H1 (cell line): ENCODE results near the gene TMED8. TPM values are rescaled to one million over a fixed set of nuclear protein-coding genes. Genes with fewer than 3 reads are reported as not detected.

Experiments
- CTCF ChIA-PET: fragments of 300-600 bp; sonication (Branson Sonifier 250); formaldehyde crosslinking; loops from one replicate; lab custom pipeline; 2021; ENCODE audit not compliant: partially characterized antibody; lab: Charles Lee
- POLR2A ChIA-PET: fragments of 300-600 bp; sonication (Branson Sonifier 250); formaldehyde crosslinking; loops from one replicate; lab custom pipeline; 2021; ENCODE audit warnings: inconsistent platforms; ENCODE audit not compliant: partially characterized antibody; lab: Charles Lee
- DNase-seq, 2 experiments: peaks; one replicate each; pipeline versions ENCODE4 v3.0.0 to v3.0.0-alpha.2; 2010 to 2022; ENCODE audit warnings: low spot score in 2 of 2, low read depth in 1 of 2, mixed read lengths in 1 of 2
- FAIRE-seq: peaks from 2 replicates; lab custom pipeline; 2011; peaks lifted over from hg19 to GRCh38; lab: Jason Lieb, UNC
- H2AFZ ChIP-seq: 2 replicates; pipeline ENCODE4 v1.8.1; 2012; ENCODE audit warnings: low read length, inconsistent platforms
- H2AK5ac ChIP-seq: 2 replicates; pipeline ENCODE4 v1.6.1; 2013; ENCODE audit warnings: low read depth, low read length
- H2BK120ac ChIP-seq: replicated peaks from 2 replicates; pipeline ENCODE3; 2013; ENCODE audit warnings: low read depth, low read length, inconsistent platforms
- H2BK12ac ChIP-seq: 2 replicates; pipeline ENCODE4 v1.6.1; 2013; ENCODE audit warnings: low read depth, low read length
- H2BK15ac ChIP-seq: 2 replicates; pipeline ENCODE4 v1.6.1; 2013; ENCODE audit warnings: low read length
- H2BK20ac ChIP-seq: 2 replicates; pipeline ENCODE4 v1.6.1; 2013; ENCODE audit warnings: low read length
- H2BK5ac ChIP-seq: 2 replicates; pipeline ENCODE4 v1.6.1; 2013; ENCODE audit warnings: low read depth, low read length
- H3K14ac ChIP-seq: 2 replicates; pipeline ENCODE4 v1.6.1; 2013; ENCODE audit warnings: inconsistent platforms; ENCODE audit not compliant: insufficient read length
- H3K18ac ChIP-seq: 2 replicates; pipeline ENCODE4 v1.6.1; 2013; ENCODE audit warnings: low read length; ENCODE audit errors: extremely low read depth
- H3K23ac ChIP-seq: 2 replicates; pipeline ENCODE4 v1.6.1; 2013; ENCODE audit warnings: inconsistent platforms; ENCODE audit not compliant: insufficient read length
- H3K23me2 ChIP-seq: 2 replicates; pipeline ENCODE4 v1.6.1; 2013; ENCODE audit warnings: low read depth, low read length
- H3K27ac ChIP-seq: 2 replicates; pipeline ENCODE4 v1.6.1; 2011; ENCODE audit warnings: low read depth, low read length, inconsistent platforms
- H3K27me3 ChIP-seq, 4 experiments: replicated peaks in 1 of 4; 1 replicate in 1 of 4; 2 replicates in 3 of 4; pipeline versions ENCODE4 v1.6.1 to v1.8.1; 2011 to 2013; ENCODE audit warnings: low read length in 3 of 4, mild to moderate bottlenecking in 3 of 4, inconsistent platforms in 2 of 4, mixed read lengths in 2 of 4, moderate library complexity in 1 of 4; ENCODE audit not compliant: control insufficient read depth in 3 of 4, insufficient read depth in 3 of 4; ENCODE audit errors: extremely low read depth in 1 of 4
- H3K36me3 ChIP-seq, 4 experiments: 2 replicates each; pipeline versions ENCODE4 v1.6.1 to v1.8.1; 2011 to 2013; ENCODE audit warnings: mild to moderate bottlenecking in 4 of 4, low read length in 3 of 4, moderate library complexity in 2 of 4, control low read depth in 1 of 4, inconsistent platforms in 1 of 4; ENCODE audit not compliant: insufficient read depth in 4 of 4, control insufficient read depth in 2 of 4
- H3K4ac ChIP-seq: replicated peaks from 2 replicates; pipeline ENCODE3; 2013; ENCODE audit warnings: low read length, low read depth, mixed read lengths, inconsistent platforms; ENCODE audit not compliant: insufficient read length
- H3K4me1 ChIP-seq, 4 experiments: replicated peaks in 1 of 4; 1 replicate in 1 of 4; 2 replicates in 3 of 4; pipeline versions ENCODE4 v1.6.1 to v1.8.1; 2011 to 2013; ENCODE audit warnings: low read length in 3 of 4, inconsistent platforms in 2 of 4, mixed read lengths in 1 of 4; ENCODE audit not compliant: insufficient read depth in 4 of 4, control insufficient read depth in 3 of 4
- H3K4me2 ChIP-seq, 2 experiments: 2 replicates each; pipeline versions ENCODE4 v1.6.1 to v1.8.1; 2011 to 2013; ENCODE audit warnings: low read depth in 2 of 2, low read length in 2 of 2, control low read depth in 1 of 2, inconsistent platforms in 1 of 2, mild to moderate bottlenecking in 1 of 2; ENCODE audit not compliant: insufficient read depth in 1 of 2
- H3K4me3 ChIP-seq, 4 experiments: fragments of 200-600, 300-600 bp in 1 of 4; sonication (generic), shearing (Covaris generic), sonication (Bioruptor Twin) in 1 of 4; 2 replicates each; pipeline versions ENCODE4 v1.5.1 to v1.8.1; 2011 to 2016; ENCODE audit warnings: low read length in 4 of 4, low read depth in 3 of 4, control low read depth in 2 of 4, inconsistent platforms in 2 of 4, mild to moderate bottlenecking in 2 of 4, mixed read lengths in 1 of 4, moderate library complexity in 1 of 4; ENCODE audit not compliant: insufficient read depth in 2 of 4; ENCODE audit errors: extremely low read depth in 1 of 4
- H3K56ac ChIP-seq: replicated peaks from 2 replicates; pipeline ENCODE3; 2013; ENCODE audit warnings: low read depth, mild to moderate bottlenecking, mixed read lengths, low read length, inconsistent platforms; ENCODE audit not compliant: insufficient read length
- H3K79me1 ChIP-seq: 2 replicates; pipeline ENCODE4 v1.6.1; 2013; ENCODE audit warnings: low read depth, low read length, control low read depth
- H3K79me2 ChIP-seq, 2 experiments: 2 replicates each; pipeline versions ENCODE4 v1.6.1 to v1.8.1; 2012 to 2013; ENCODE audit warnings: low read length in 2 of 2, mild to moderate bottlenecking in 2 of 2, inconsistent platforms in 1 of 2; ENCODE audit not compliant: insufficient read depth in 2 of 2, control insufficient read depth in 1 of 2
- H3K9ac ChIP-seq, 4 experiments: replicated peaks in 1 of 4; 1 replicate in 1 of 4; 2 replicates in 3 of 4; pipeline versions ENCODE4 v1.6.1 to v1.8.1; 2011 to 2013; ENCODE audit warnings: low read depth in 3 of 4, low read length in 3 of 4, control low read depth in 2 of 4, mild to moderate bottlenecking in 2 of 4, moderate library complexity in 2 of 4, inconsistent platforms in 1 of 4; ENCODE audit errors: extremely low read depth in 1 of 4
- H3K9me3 ChIP-seq, 2 experiments: 2 replicates each; pipeline versions ENCODE4 v1.6.1 to v1.8.1; 2012 to 2013; ENCODE audit warnings: mild to moderate bottlenecking in 2 of 2, moderate library complexity in 2 of 2, control low read depth in 1 of 2, inconsistent platforms in 1 of 2, low read depth in 1 of 2, low read length in 1 of 2, mixed read lengths in 1 of 2; ENCODE audit not compliant: insufficient read depth in 2 of 2
- H4K20me1 ChIP-seq, 2 experiments: replicated peaks in 1 of 2; 2 replicates each; pipeline versions ENCODE3 to v1.8.1; 2011 to 2013; ENCODE audit warnings: inconsistent platforms in 2 of 2, low read length in 2 of 2, mild to moderate bottlenecking in 1 of 2; ENCODE audit not compliant: insufficient read depth in 2 of 2, control insufficient read depth in 1 of 2
- H4K5ac ChIP-seq: 2 replicates; pipeline ENCODE4 v1.6.1; 2013; ENCODE audit warnings: low read length, low read depth, mixed read lengths, inconsistent platforms; ENCODE audit not compliant: insufficient read length
- H4K8ac ChIP-seq: 2 replicates; pipeline ENCODE4 v1.8.0; 2013; ENCODE audit warnings: mild to moderate bottlenecking, moderate library complexity, low read length, inconsistent platforms; ENCODE audit not compliant: insufficient read depth; ENCODE audit errors: extremely low read depth
- H4K91ac ChIP-seq: replicated peaks from 2 replicates; pipeline ENCODE3; 2013; ENCODE audit warnings: low read length, mixed read lengths, inconsistent platforms; ENCODE audit not compliant: insufficient read length
- ASH2L ChIP-seq: fragments of 200-600, 300-600 bp; sonication (generic); IDR thresholded peaks from one replicate; pipeline ENCODE4 v1.7.1; 2017; ENCODE audit warnings: low read length
- BRCA1 ChIP-seq: IDR thresholded peaks from 2 replicates; pipeline ENCODE4 v1.6.1; 2012; ENCODE audit warnings: low read depth, low read length, improper control_type of control experiment
- CHD2 ChIP-seq: IDR thresholded peaks from 2 replicates; pipeline ENCODE4 v1.6.1; 2012; ENCODE audit warnings: low read length, improper control_type of control experiment
- EZH2 ChIP-seq: fragments of 200-600 bp; sonication (generic); IDR thresholded peaks from 2 replicates; pipeline ENCODE4 v1.7.1; 2012; ENCODE audit warnings: low read depth, mild to moderate bottlenecking, moderate library complexity, low read length, inconsistent platforms; ENCODE audit not compliant: severe bottlenecking
- JUND ChIP-seq: IDR thresholded peaks from 2 replicates; pipeline ENCODE4 v1.6.1; 2011; ENCODE audit warnings: mild to moderate bottlenecking, improper control_type of control experiment, low read length
- POU5F1 ChIP-seq: IDR thresholded peaks from 2 replicates; pipeline ENCODE4 v1.6.1; 2011; ENCODE audit warnings: low read depth, mild to moderate bottlenecking, low read length, moderate library complexity
- RAD21 ChIP-seq, 2 experiments: IDR thresholded peaks in 1 of 2; conservative IDR thresholded peaks in 1 of 2; 2 replicates each; pipeline ENCODE4 v1.6.1; 2011; ENCODE audit warnings: low read depth in 2 of 2, low read length in 2 of 2, improper control_type of control experiment in 1 of 2, inconsistent platforms in 1 of 2, mild to moderate bottlenecking in 1 of 2, moderate library complexity in 1 of 2
- RBBP5 ChIP-seq: IDR thresholded peaks from 2 replicates; pipeline ENCODE4 v1.7.1; 2012; ENCODE audit warnings: low read depth, mild to moderate bottlenecking, inconsistent platforms, low read length, moderate library complexity, borderline replicate concordance
- RNF2 ChIP-seq: fragments of 200-900, 300-1000 bp; sonication (generic); IDR thresholded peaks from 2 replicates; pipeline ENCODE4 v1.7.1; 2016; ENCODE audit warnings: borderline replicate concordance, low read depth, mild to moderate bottlenecking, antibody characterized with exemption, low read length; ENCODE audit not compliant: poor library complexity, severe bottlenecking; ENCODE audit errors: missing control alignments
- SIX5 ChIP-seq: IDR thresholded peaks from 2 replicates; pipeline ENCODE4 v1.6.1; 2011; ENCODE audit warnings: mild to moderate bottlenecking, low read depth, low read length
- TAF1 ChIP-seq: IDR thresholded peaks from 2 replicates; pipeline ENCODE4 v1.6.1; 2011; ENCODE audit warnings: mild to moderate bottlenecking, low read depth, low read length
- TCF12 ChIP-seq: IDR thresholded peaks from 2 replicates; pipeline ENCODE4 v1.6.1; 2011; ENCODE audit warnings: low read depth, mild to moderate bottlenecking, low read length
- USF2 ChIP-seq: IDR thresholded peaks from 2 replicates; pipeline ENCODE4 v1.6.1; 2011; ENCODE audit warnings: low read length, improper control_type of control experiment
- WGBS, 2 experiments: shearing (Covaris generic) in 1 of 2; methylation state at CpG; one replicate each; pipeline versions ENCODE4 v1.1.6 to v1.1.7; 2013 to 2015; ENCODE audit warnings: low lambda C conversion rate in 2 of 2, mixed read lengths in 2 of 2, inconsistent platforms in 1 of 2, low coverage in 1 of 2, missing lambda C conversion rate in 1 of 2; ENCODE audit not compliant: insufficient replicate concordance in 2 of 2, insufficient coverage in 1 of 2, insufficient read length in 1 of 2; ENCODE audit errors: extremely low coverage in 1 of 2, missing lambda C conversion rate in 1 of 2; 5-methylcytosine and 5-hydroxymethylcytosine counted together
- polyA plus RNA-seq, 7 experiments: library from polyadenylated mRNA; depleted of rRNA in 3 of 7; stranded (reverse) in 5 of 7; unstranded in 2 of 7; fragments of >200 nt in 5 of 7; fragments of 200-250 nt in 2 of 7; gene quantifications; 1 replicate in 5 of 7; 2 replicates in 1 of 7; 4 replicates in 1 of 7; pipeline versions ENCODE4 v1.2.1 to v1.2.3, GENCODE V29; 2011 to 2013; ENCODE audit warnings: missing spikeins in 2 of 7, mixed read lengths in 2 of 7
- total RNA-seq: library from RNA; stranded (reverse); fragmentation: NEBNext Ultra II Directional; extraction: Animal tissue kit (Norgen Biotek cat#: 25700); gene quantifications from 2 replicates; pipeline ENCODE4 v1.2.1, GENCODE V29; 2021

The TMED8 gene
- total and polyA plus RNA-seq, 2 of the 8 experiments (the other 6 are each of a cell fraction or from before 2014, with no cell fraction given): 5.5 to 13.4 TPM

- Histone ChIP-seq H3K4me1 (peaks cover 0 to 2% (median 0%) of the 10 kb centered on the region in 4 experiments; a peak in 3 of 7 replicates), H2BK5ac (no peak overlapping the region), H2BK15ac (no peak overlapping the region), H2BK20ac (no peak overlapping the region), H2AFZ (no peak overlapping the region), H4K5ac (no peak overlapping the region), H3K14ac (no peak overlapping the region), H3K56ac (no peak overlapping the region), H2AK5ac (no peak overlapping the region), H3K9me3 (no peaks in the 10 kb centered on the region), H3K9ac (no peak overlapping the region), H3K23me2 (no peaks in the 10 kb centered on the region), H3K23ac (no peak overlapping the region), H3K79me2 (no peaks in the 10 kb centered on the region), H3K27ac (no peak overlapping the region), H2BK120ac (no peak overlapping the region), H3K4ac (no peak overlapping the region), H4K8ac (no peak overlapping the region), H4K20me1 (no peaks in the 10 kb centered on the region), H3K4me2 (no peak overlapping the region), H3K36me3 (no peaks in the 10 kb centered on the region), H3K79me1 (no peaks in the 10 kb centered on the region), H2BK12ac (no peak overlapping the region), H3K4me3 (no peak overlapping the region), H3K18ac (no peak overlapping the region), H3K27me3 (no peaks in the 10 kb centered on the region), H4K91ac (no peak overlapping the region)
- POLR2A ChIA-PET: interaction anchor here (0.8 to 2.9 kb wide), 2 partner anchors 9 to 11 kb away, joined by 3 to 14 read pairs; partner anchors contain the start of genes GSTZ1 and POMT2
- CTCF ChIA-PET: interaction anchor here (0.6 to 2.3 kb wide), 9 partner anchors 9 to 178 kb away, joined by 3 to 12 read pairs (median 4); partner anchors contain the start of genes GSTZ1 and POMT2
- DNase-seq (no peak), FAIRE-seq (no peak)
- WGBS, 2 experiments: 90% methylated on average over 7 of the region's 7 CpGs; no CpG with 5 or more reads in 1 of the 2 experiments
- TF ChIP-seq POU5F1: no peak
- TF ChIP-seq RAD21 (IDR thresholded peaks at IDR 0.05 in 1 of 2, conservative IDR thresholded peaks at IDR 0.05 in 1 of 2; ENCODE audit: low read depth in 2 of 2, low read length in 2 of 2): no peak
- TF ChIP-seq EZH2: no peak
- no peak for TF ChIP-seq JUND
- TF ChIP-seq RBBP5: no peak
- no peak for TF ChIP-seq RNF2
- TF ChIP-seq CHD2: no peak
- no peak for TF ChIP-seq USF2
- TF ChIP-seq ASH2L: no peak
- no peak for TF ChIP-seq TCF12
- no peak for TF ChIP-seq SIX5
- no peak for TF ChIP-seq BRCA1
- no peak for TF ChIP-seq TAF1
Measured at GRCh38 chr14:77329872-77330271, 47.0 kb downstream of the TMED8 start.
